Measurements from ENCODE around the gene CNTNAP5.

The CNTNAP5 gene

GRCh38 chr2:124032799-124033198 lies 7.7 kb downstream of the CNTNAP5 start:
- H3F3A ChIP-seq (ENCODE audit: insufficient read depth, low read length), result no peaks in the 10 kb centered on the region
- no peaks in the 10 kb centered on the region for H3K36me3 ChIP-seq (replicated peaks; ENCODE audit: insufficient read depth, low read length)
- H3K4me1 ChIP-seq (ENCODE audit: low read length), result no peaks in the 10 kb centered on the region
- no peak overlapping the region for H2AFZ ChIP-seq (ENCODE audit: low read length)
- no peaks in the 10 kb centered on the region for H4K20me1 ChIP-seq (ENCODE audit: insufficient read depth, low read length)
- H3K27ac ChIP-seq (ENCODE audit: low read length), result no peak overlapping the region
- H3K79me2 ChIP-seq (ENCODE audit: low read length), result no peaks in the 10 kb centered on the region
- H3K9me3 ChIP-seq (replicated peaks; ENCODE audit: insufficient read depth, low read length), result no peaks in the 10 kb centered on the region
- DNase-seq, result no peak
- H3K9me2 ChIP-seq (replicated peaks; ENCODE audit: insufficient read depth, low read length), result no peaks in the 10 kb centered on the region
- H3K27me3 ChIP-seq (replicated peaks; ENCODE audit: insufficient read depth, low read length), result no peaks in the 10 kb centered on the region
- H3K9ac ChIP-seq (ENCODE audit: low read length), result no peak overlapping the region
- H3K4me3 ChIP-seq (ENCODE audit: low read length), result no peak overlapping the region
- H3K4me2 ChIP-seq (ENCODE audit: low read depth, low read length), result no peak overlapping the region
- TF ChIP-seq CTCF (IDR thresholded peaks at IDR 0.05; ENCODE audit: low read length) (no peak), EZH2phosphoT487 (IDR thresholded peaks at IDR 0.05; ENCODE audit: low read length) (no peak), EZH2 (optimal IDR thresholded peaks at IDR 0.05; ENCODE audit: low read depth, low read length) (no peak)

- H4K20me1 ChIP-seq (ENCODE audit: insufficient read depth, low read length), result no peaks in the 10 kb centered on the region
- H2AFZ ChIP-seq (ENCODE audit: low read length), result no peak overlapping the region
- no peak overlapping the region for H3K4me2 ChIP-seq (ENCODE audit: low read depth, low read length)
- H3K9ac ChIP-seq (ENCODE audit: low read length), result no peak overlapping the region
- no peaks in the 10 kb centered on the region for H3K36me3 ChIP-seq (replicated peaks; ENCODE audit: insufficient read depth, low read length)
- H3K27me3 ChIP-seq (replicated peaks; ENCODE audit: insufficient read depth, low read length), result no peaks in the 10 kb centered on the region
- no peak overlapping the region for H3K4me3 ChIP-seq (ENCODE audit: low read length)
- no peaks in the 10 kb centered on the region for H3K9me3 ChIP-seq (replicated peaks; ENCODE audit: insufficient read depth, low read length)
- TF ChIP-seq EZH2 (optimal IDR thresholded peaks at IDR 0.05; ENCODE audit: low read depth, low read length) (no peak), CTCF (IDR thresholded peaks at IDR 0.05; ENCODE audit: low read length) (no peak), EZH2phosphoT487 (IDR thresholded peaks at IDR 0.05; ENCODE audit: low read length) (no peak)
- H3K4me1 ChIP-seq (ENCODE audit: low read length), result no peaks in the 10 kb centered on the region
- H3K27ac ChIP-seq (ENCODE audit: low read length), result no peak overlapping the region
- H3F3A ChIP-seq (ENCODE audit: insufficient read depth, low read length), result no peaks in the 10 kb centered on the region
- no peaks in the 10 kb centered on the region for H3K9me2 ChIP-seq (replicated peaks; ENCODE audit: insufficient read depth, low read length)
- no peaks in the 10 kb centered on the region for H3K79me2 ChIP-seq (ENCODE audit: low read length)
- no peak for DNase-seq
These were observed 9.2 kb downstream of the CNTNAP5 start for GRCh38 chr2:124034265-124034664.

GRCh38 chr2:124035001-124035400 lies 9.9 kb downstream of the CNTNAP5 start:
- Histone ChIP-seq H3K4me1 (ENCODE audit: low read length) (no peaks in the 10 kb centered on the region), H4K20me1 (ENCODE audit: insufficient read depth, low read length) (no peaks in the 10 kb centered on the region), H3F3A (ENCODE audit: insufficient read depth, low read length) (no peaks in the 10 kb centered on the region), H3K36me3 (replicated peaks; ENCODE audit: insufficient read depth, low read length) (no peaks in the 10 kb centered on the region), H3K9me2 (replicated peaks; ENCODE audit: insufficient read depth, low read length) (no peaks in the 10 kb centered on the region), H3K4me2 (ENCODE audit: low read depth, low read length) (no peak overlapping the region), H3K9ac (ENCODE audit: low read length) (no peak overlapping the region), H2AFZ (ENCODE audit: low read length) (no peak overlapping the region), H3K27me3 (replicated peaks; ENCODE audit: insufficient read depth, low read length) (no peaks in the 10 kb centered on the region), H3K9me3 (replicated peaks; ENCODE audit: insufficient read depth, low read length) (no peaks in the 10 kb centered on the region), H3K4me3 (ENCODE audit: low read length) (no peak overlapping the region), H3K79me2 (ENCODE audit: low read length) (no peaks in the 10 kb centered on the region), H3K27ac (ENCODE audit: low read length) (no peak overlapping the region)
- no peak for DNase-seq
- TF ChIP-seq CTCF (IDR thresholded peaks at IDR 0.05; ENCODE audit: low read length) (no peak), EZH2 (optimal IDR thresholded peaks at IDR 0.05; ENCODE audit: low read depth, low read length) (no peak), EZH2phosphoT487 (IDR thresholded peaks at IDR 0.05; ENCODE audit: low read length) (no peak)

Data from MM.1S (cell line).